ENCODE data around the gene PBX1. TPM values are rescaled to one million over a fixed set of nuclear protein-coding genes. Genes with fewer than 3 reads are reported as not detected.

Gene PBX1
- total and polyA plus RNA-seq, 2 of the 4 experiments (the other 2 are of a cell fraction) = 13.9 to 17.9 TPM

DNA sequence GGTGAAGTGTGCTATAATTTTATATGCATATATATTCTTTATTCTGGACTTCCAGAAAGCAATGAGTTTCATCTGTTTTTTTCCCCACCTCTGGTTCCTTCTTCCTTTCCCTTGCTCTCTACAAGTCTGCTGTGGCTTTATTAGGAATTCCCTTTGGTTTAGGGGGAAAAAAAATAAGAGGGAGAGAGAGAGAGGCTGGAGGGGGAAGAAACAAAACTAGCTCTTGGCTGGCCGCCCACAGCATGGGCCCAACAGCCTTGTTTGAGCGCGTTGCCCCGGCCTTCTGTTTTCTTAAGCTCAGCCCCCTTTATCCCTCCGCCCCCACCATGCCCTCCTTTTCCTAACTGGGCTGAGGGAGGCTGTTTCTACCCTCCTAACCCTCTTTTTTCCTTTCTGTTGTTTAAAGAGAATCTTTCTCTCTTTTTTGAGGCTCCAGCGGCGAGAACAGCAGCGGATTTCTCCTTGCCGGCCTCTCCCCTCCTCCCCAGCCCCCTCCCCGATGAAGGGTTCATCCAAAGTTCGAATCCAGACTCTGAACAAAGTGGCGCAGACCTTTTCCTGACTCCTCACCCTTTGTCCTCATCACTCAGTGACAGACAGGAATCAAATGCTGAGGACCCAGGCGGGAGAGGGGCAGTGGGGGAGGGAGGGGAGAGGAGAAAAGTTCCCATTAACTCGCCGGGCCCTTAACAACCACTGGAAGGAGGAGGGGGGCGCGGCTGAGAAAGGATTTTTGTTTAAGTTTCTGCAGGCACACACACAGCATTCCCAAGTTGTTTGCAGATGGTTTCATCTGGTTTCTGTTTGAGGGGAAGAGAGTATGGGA lies 29.7 kb downstream of the PBX1 start:
- Histone ChIP-seq H4K8ac (ENCODE audit: low read depth in 2 of 2, low read length in 2 of 2) (peak overlapping the region; percentile 72 to 85), H3K4ac (ENCODE audit: low read depth, low read length) (peak overlapping the region; percentile 89), H2BK15ac (ENCODE audit: low read depth, low read length) (peak overlapping the region; percentile 42; the same call in 1 of the 3 replicates), H3K9me3 (ENCODE audit: control insufficient read depth, insufficient read depth, low read length) (no peaks in the 10 kb centered on the region), H3K14ac (replicated peaks; ENCODE audit: low read depth, low read length) (peak overlapping the region; percentile 85), H3K79me1 (ENCODE audit: low read depth in 1 of 2, low read length in 2 of 2) (peaks cover 10 to 14% of the 10 kb centered on the region in 2 experiments; a peak in 3 of 4 replicates), H3K56ac (ENCODE audit: extremely low read depth, insufficient read depth, low read length) (peak overlapping the region; percentile 44), H4K20me1 (ENCODE audit: insufficient read depth, low read length) (no peaks in the 10 kb centered on the region), H3K9me1 (ENCODE audit: insufficient read depth, low read length) (peaks cover 6% of the 10 kb centered on the region), H3K4me2 (ENCODE audit: low read depth, low read length) (peak overlapping the region; percentile 90), H3K4me3 (ENCODE audit: insufficient read depth, low read depth, low read length) (peak overlapping the region; percentile 21), H2BK5ac (ENCODE audit: low read depth, low read length, poor library complexity, severe bottlenecking) (peak overlapping the region; percentile 68), H2AK5ac (ENCODE audit: low read depth, low read length) (peak overlapping the region; percentile 54; the same call in 1 of the 2 replicates), H3K27ac (ENCODE audit: insufficient read depth, low read length) (peak overlapping the region; percentile 98), H4K5ac (ENCODE audit: low read depth, low read length) (peak overlapping the region; percentile 89), H3K23ac (ENCODE audit: low read depth, low read length) (peak overlapping the region; percentile 66; the same call in 1 of the 2 replicates), H3K18ac (ENCODE audit: low read depth, low read length) (peak overlapping the region; percentile 95), H3K9ac (ENCODE audit: low read depth, low read length) (peak overlapping the region; percentile 87), H2AK9ac (replicated peaks; ENCODE audit: low read depth, low read length, poor library complexity) (peak overlapping the region; percentile 38), H4K91ac (ENCODE audit: insufficient read depth, low read depth, low read length) (peak overlapping the region; percentile 92), H3K27me3 (ENCODE audit: control insufficient read depth, insufficient read depth, low read length) (no peaks in the 10 kb centered on the region), H2BK20ac (ENCODE audit: low read depth, low read length) (peak overlapping the region; percentile 29; the same call in 1 of the 2 replicates), H2AFZ (replicated peaks; ENCODE audit: low read length, poor library complexity) (peak overlapping the region; percentile 83), H2BK120ac (ENCODE audit: low read depth, low read length) (peak overlapping the region; percentile 89), H3K4me1 (ENCODE audit: control insufficient read depth, insufficient read depth, low read length) (peaks cover 24% of the 10 kb centered on the region), H3K36me3 (ENCODE audit: control insufficient read depth, insufficient read depth, low read length) (peaks cover 11% of the 10 kb centered on the region; the same call in 1 of the 2 replicates)
- ChIA-PET POLR2A (ENCODE audit: unreplicated experiment) (interaction anchor here (0.5 kb wide), 1 partner anchor 82 kb away, joined by 3 read pairs; no protein-coding TSS in a partner anchor), CTCF (interaction anchor here (0.6 to 0.8 kb wide), 2 partner anchors 36 to 199 kb away, joined by 3 read pairs; no protein-coding TSS in a partner anchor)
- dilution Hi-C loops (cut with HindIII; ENCODE audit: low sequenced_read_pairs, unreplicated experiment) (no loop called here), intact Hi-C loops (cut with micrococcal nuclease) (loop anchor here (1.0 to 2.0 kb wide), 2 partner anchors 11 to 14 kb away; no protein-coding TSS in a partner anchor), in situ Hi-C loops (cut with MboI; ENCODE audit: low sequenced_read_pairs) (no loop called here)
- no CpG with 5 or more reads among the region's 17 CpGs for WGBS, 2 experiments (ENCODE audit: extremely low coverage in 2 of 2, insufficient read length in 1 of 2)
- ATAC-seq (ENCODE audit: low read depth) (peak; percentile 87), DNase-seq (peak; percentile 77)
- BruUV-seq (replicated peaks) = no TSS peak
- TF ChIP-seq RCOR1 (IDR thresholded peaks at IDR 0.05; ENCODE audit: insufficient replicate concordance, low read length) = no peak
- TF ChIP-seq, protein P1, sequence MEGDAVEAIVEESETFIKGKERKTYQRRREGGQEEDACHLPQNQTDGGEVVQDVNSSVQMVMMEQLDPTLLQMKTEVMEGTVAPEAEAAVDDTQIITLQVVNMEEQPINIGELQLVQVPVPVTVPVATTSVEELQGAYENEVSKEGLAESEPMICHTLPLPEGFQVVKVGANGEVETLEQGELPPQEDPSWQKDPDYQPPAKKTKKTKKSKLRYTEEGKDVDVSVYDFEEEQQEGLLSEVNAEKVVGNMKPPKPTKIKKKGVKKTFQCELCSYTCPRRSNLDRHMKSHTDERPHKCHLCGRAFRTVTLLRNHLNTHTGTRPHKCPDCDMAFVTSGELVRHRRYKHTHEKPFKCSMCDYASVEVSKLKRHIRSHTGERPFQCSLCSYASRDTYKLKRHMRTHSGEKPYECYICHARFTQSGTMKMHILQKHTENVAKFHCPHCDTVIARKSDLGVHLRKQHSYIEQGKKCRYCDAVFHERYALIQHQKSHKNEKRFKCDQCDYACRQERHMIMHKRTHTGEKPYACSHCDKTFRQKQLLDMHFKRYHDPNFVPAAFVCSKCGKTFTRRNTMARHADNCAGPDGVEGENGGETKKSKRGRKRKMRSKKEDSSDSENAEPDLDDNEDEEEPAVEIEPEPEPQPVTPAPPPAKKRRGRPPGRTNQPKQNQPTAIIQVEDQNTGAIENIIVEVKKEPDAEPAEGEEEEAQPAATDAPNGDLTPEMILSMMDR (conservative IDR thresholded peaks at IDR 0.05; ENCODE audit: low read depth, low read length) = no peak
